Measurements from ENCODE around the gene CFAP46. TPM values are rescaled to one million over a fixed set of nuclear protein-coding genes. Genes with fewer than 3 reads are reported as not detected.

The CFAP46 gene
- total and polyA plus RNA-seq, 2 of the 8 experiments (the other 6 are each of a cell fraction or from before 2014, with no cell fraction given), result 2.6 to 4.8 TPM

DNA sequence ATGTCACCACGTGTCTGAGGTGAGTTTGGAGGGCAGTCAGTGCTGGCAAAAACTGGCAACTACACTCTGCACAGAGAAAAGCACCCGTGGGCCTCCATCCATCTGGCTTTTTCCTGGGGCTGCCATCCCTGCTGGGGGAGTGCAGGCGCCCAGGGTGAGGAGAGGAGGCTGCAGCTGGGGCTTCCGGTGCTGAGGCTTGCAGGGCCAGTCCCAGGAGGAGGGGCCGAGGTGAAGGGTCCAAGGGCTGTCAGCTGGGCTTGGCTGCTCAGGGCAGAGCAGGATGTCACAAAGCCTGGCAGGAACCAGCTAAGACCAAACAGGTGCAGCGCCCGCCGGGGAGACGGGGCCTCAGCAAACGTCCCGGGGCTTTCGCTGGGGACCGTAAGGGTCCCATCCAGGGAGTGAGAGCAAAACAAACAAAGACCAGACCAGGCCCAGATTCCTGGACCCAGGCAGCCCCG lies 77.2 kb downstream of the CFAP46 start (continued):
- no peak for TF ChIP-seq TAF7 (optimal IDR thresholded peaks at IDR 0.05; ENCODE audit: borderline replicate concordance, low read depth, low read length)
